Ramos (cell line): Measurements from ENCODE around the gene GPR3.
"Not testable (repeated sequence)": the region's sequence is repeated elsewhere in the genome, so short reads cannot be mapped to it uniquely, and the experiment has no call there.

ENCODE experiments used
- in situ Hi-C: fragments of 300-500 bp; cut with MboI; formaldehyde crosslinking; loops from one replicate; pipeline ENCODE4 v1.14.3; 2022; ENCODE audit warnings: low sequenced_read_pairs; ENCODE audit not compliant: unreplicated experiment

GPR3 gene

DNA sequence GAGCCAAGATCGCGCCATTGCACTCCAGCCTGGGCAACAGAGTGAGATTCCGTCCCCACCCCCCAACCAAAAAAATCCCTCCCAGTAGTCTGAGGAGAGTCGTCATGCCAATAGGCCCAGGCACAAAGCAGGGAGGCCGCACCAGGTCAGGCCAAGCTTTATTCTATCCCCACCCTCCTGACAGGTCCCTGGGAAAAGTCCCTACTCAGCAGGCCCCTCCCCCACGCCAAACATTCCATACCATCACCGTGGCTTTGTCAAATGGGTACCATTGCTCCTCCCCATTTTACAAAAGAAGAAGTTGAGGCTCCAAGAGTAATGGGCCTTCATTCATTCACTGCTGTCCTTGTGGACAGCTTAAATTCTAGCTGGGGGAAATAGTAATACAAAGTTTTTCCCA, 5.3 kb downstream of the GPR3 start:
- in situ Hi-C loops = no loop called here

DNA sequence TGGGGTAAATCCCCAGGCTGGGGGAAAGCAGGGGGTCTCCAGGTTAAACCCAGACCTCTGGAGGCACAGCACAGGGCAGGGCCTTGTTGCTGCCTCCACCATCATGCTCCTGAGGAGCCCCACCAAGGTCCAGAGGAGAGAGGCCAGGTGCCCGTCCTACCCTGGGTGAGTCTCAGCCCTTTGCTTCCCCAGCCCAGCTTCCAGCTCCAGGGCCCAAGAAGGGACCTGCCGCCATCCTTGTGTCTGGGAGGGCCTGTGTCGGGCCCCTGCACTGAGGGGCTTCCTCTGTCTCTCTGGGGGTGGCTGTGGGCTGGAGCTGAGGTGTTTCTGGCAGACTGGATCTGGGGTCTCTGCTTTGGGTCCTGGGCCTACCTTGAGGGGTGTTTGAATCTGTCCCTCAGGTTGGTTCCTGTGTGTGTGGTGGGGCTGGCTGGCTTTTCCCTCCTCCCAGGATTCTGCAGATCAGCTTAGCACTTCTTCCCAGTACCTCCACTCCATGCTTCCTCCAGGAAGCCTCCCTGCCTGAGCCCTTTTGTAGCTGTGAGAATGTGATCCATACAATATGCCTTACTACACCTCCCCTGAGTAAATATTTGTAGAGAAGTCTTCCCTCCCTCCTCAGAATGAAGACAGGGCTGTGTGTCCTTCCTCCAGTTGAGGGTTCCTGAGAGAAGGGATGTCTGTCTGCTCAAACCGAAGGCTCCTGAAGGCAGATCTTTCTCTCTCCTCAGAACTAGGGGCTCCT, 6.2 kb downstream of the GPR3 start:
- in situ Hi-C loops = no loop called here

DNA sequence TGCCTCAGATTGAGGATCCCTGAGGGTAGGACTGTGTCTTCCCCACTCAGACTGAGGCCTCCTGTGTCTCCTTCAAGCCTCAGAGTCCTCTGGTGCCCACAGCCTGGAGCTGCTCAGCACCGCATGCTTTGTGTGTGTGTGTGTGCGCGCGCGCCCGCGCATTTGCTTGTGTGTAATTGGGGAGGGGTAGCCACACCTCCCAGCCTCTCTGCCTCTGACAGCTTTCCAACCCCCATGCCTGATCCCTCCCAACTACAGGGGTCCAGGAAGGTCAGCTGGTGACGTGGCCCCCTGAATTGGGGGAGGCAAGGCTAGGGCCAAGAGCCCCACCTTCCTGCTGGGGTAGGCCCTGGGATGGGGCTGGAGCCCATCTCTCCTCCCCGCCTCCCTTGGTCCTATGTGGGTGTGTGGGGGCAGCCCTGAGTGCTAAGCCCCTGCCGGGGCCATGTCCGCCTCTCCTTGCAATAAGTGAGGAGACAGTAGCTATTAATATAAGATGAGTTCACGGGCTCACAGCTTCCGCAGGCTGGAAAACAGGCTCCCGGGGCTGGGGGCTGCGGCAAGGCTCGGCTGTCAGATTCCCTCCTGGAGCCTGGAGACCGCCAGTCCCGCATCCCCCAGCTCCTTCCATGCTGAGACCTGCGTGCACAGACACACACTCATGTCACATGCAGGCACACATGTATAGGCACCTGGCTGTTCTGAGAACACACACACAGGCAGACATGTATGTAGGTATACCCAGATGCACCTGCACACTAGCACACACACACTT, 7.0 kb downstream of the GPR3 start:
- in situ Hi-C loops = no loop called here

DNA sequence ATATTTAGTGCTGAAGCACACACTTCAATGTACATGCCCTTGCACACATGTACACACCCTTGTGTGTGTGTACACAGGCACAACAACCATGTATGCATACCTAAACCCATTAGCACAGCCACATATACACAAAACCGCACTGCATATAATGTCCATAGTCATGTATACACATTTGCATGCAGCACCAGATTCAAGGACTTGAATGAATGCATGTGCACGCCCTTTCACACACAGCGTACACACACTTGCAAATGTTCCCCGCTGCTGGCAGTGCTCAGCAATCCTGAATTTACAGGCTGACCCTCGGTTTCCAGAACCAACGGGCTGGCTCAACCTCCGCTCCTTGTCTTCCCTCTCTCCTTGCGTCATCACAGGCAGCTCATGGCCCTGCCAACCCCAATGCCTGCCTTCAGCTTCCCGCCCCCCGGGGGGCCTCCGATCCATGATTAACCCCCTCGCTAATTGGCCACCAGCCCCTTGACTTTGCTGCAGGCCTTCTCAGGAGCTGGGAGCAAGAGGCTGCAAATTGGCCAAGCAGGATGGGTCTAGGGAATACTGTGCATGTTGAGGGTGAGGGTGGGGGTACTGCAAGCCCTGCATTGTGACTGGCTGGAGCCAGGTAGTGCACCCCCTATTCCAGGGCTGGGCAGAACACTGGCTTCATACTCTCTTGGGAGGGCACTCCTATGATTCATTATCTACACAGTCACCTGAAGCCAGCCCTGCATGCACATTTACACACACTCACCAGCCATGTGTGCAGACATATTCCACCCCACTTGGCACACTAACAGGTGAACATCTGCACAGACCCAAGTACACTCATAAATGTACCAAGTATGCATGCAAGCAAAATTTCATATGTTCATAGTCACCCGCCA, 7.9 kb downstream of the GPR3 start:
- in situ Hi-C loops = no loop called here

DNA sequence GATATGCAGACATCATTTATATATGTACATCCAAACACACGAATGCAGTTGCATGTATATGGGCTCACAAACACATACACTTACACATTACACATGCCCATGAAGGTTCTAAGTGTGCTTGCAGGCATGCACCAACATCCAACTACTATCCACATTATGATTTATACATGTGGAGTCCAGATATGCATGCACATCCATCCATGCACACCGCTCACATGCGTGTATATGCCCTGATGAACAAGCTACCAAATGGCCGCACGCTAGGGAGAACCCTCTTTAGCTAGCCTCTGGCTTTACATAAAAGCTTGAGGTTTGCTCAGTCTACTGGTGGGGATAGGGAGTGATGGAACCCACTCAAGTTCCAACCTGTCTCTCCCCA, 8.5 kb downstream of the GPR3 start:
- in situ Hi-C loops = no loop called here

DNA sequence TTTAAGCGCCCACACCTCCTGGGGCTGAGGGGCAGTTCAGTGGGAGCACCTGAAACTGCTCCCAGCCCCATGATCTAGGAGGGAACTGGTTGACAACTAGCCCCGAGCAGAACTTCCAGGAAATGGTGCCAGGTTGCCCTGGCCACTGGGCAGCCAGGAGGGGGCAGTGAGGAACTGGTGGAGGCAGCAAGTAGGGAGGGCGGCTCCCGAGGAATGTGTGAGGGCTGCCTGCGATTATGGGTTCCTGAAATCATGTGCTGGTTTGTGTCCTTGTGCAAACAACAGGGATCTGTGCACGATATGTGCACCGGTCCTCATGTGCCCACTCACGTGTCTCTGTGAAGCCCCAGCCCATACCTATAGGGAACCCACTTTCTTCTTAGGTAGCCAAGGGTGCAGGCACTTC, 9.9 kb downstream of the GPR3 start:
- in situ Hi-C loops = no loop called here

DNA sequence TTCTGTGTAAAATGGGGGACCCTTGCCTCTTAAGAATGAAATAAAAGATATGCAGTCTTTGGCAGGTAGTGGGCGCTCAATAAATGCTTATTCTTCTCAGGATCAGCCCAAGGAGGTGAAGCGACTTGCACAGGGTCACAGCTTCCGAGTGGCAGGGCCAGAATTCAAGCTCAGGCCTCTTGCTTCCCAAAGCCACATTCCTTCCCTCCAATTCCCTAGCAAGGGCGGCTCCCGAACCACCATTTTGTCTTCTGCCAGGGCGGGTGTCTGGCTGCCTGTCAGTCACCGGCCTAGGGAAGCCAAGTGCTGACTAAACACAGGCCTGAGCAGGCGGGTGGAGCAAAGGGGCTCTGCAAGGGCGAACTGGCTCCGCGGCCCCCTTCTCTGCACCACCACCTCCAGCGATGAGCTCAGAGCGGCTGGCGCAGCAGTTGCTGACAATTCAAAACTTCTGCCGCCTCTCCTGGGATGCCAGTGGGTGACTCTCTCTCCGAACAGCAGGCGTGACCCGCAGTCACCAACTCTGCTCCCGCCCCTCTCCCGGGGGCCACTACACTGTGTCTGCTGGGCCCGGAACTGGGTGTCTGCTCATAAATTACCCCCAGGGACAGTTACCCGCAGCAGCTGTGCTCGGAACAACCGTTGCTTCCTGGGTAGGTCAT, 10.8 kb downstream of the GPR3 start:
- in situ Hi-C loops = no loop called here

DNA sequence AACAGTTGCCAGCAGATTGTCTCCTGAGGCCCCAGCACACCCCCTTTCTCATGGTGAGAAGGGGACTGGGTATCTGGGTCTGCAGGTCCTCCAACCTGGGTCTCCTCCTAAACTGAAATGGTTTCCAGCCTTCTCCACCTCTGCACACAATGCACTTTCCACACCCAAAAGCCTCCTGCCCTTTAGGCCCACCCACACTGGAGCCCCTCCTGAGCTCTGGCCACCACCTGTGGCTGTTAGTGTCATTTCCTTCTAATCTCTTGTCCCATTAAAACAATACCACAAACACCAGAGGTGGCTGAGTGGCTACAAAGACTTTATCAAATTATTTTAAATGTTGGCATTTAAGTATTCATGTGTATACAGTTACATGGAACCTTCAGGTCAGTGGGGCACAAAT, 11.5 kb downstream of the GPR3 start:
- in situ Hi-C loops = no loop called here

DNA sequence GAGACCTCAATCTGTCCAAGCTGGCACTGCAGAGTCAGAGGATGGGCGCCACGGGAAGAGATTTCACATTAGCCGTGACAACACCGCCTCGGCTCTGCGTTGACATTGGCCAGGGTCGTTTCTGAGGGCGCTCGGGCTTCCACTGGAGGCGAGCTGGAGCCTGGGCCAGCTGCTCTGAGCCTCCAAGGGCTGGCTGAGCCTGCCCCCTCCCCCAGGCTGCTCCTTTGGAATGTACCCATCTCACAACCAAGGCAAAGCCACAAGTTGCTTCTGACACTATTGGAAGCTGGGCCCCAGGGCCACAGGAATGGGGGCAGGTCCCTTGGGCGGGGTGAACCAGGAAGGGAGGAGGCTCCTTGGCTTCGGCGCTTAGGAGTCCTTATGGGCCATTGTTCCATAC, 12.7 kb downstream of the GPR3 start:
- in situ Hi-C loops = no loop called here

DNA sequence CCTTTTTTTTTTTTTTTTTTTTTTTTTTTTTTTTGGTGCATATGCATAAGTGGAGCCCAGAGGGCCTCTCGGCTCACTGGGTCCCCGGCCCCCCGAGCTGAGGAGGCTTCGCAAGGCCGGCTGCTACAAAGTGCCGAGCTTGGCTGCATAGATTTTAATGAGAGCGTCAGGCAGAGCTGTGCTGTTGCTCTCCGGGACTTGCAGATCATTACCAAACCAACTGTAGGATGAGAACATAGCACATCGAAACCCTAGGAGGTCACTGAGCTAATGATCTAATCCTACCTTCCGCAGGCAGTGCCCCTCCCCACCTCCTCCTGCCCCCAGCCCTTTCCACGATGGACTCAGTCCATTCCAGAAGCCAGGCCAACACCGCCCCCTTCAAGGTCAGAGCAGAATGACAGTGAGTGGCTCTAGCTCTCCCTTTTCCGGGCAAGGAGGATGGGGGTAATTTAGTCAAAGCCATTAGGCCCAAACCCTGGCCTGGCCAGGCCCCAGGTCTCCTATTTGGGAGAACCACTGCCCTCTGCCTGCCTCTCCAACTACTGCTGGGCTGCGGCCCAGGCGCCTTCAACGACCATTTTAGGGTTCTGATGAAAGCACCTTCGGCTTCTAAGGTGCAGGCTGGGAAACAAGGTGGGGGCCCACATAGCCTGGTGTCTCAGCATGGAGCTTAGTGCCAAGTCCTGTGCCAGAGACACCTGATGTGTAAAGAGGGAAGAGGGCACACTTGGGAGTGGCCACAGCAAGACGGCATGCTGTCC, 13.4 kb downstream of the GPR3 start:
- in situ Hi-C loops = not testable (repeated sequence)

DNA sequence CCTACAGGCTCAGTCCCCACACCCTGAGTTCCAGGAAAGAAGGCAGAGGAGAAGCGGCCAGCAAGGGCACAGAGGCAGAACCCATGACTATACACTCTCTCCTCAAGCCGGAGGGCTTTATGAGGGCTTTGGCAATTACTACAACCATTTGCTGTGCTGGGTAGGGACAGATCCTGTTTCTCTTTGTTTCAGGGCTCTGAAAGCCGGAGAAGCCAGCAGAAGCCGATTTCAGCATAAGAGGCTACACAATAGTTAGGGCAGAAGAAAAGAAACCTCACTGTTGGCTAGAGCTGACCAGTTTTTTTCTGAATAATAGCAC, 13.9 kb downstream of the GPR3 start:
- in situ Hi-C loops = no loop called here

DNA sequence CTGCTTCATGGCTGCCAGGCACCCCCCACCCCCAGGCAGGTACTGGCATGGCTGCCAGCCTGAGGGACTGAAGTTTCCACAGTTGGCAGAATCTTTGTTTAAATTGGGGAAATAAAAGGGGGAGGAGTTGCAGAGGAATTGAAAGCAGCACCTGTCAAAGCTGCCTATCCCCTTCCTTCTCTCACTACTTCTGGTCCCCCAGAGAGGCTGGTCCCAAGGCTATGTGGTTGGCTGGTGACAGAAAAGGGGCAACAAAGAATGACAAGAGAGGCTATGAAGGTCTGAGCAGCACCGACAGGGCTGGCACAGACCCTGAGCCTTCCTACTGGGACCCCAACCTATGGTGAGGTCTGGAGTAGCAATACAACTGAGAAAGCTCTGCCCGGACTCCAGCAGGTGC, 14.4 kb downstream of the GPR3 start:
- in situ Hi-C loops = not testable (repeated sequence)

DNA sequence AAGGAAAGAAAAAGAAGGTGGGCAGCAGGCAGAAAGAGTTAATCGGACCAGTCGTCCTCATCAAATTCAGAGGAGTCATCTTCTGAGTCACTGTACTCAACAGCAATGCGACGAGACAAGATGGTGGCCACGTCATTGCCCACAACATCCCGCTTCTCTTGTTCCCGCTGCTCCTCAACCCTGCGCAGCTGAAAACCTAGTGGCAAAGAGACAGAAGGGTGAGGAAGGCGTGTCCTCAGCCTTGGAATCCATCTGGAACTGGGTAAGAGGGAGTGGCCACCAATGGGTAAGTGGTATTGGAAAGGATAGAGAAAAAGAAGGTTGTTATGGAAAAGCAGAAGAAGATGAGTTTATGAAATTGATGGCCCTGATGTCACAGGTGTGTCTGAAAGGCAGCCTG, 15.7 kb downstream of the GPR3 start:
- in situ Hi-C loops = no loop called here

DNA sequence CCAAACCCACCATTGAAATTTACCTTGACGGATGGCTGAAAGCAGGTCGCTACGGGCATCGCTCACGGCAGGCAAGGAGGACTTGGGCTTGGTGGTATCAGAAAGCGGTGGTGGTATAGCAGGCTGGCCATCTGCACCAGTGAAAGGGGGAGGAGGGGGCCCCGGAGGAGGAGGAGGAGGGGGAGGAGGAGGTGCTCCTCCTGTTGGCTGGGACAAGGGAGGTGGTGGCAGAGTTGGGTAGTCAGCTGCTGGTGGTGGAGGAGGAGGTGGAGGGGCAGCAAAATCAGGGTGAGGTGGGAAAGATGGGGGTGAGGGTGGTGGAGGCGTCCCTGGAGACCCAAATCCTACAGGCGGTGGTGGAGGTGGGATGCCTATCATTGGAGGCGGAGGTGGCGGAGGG, 17.2 kb downstream of the GPR3 start:
- in situ Hi-C loops = no loop called here

DNA sequence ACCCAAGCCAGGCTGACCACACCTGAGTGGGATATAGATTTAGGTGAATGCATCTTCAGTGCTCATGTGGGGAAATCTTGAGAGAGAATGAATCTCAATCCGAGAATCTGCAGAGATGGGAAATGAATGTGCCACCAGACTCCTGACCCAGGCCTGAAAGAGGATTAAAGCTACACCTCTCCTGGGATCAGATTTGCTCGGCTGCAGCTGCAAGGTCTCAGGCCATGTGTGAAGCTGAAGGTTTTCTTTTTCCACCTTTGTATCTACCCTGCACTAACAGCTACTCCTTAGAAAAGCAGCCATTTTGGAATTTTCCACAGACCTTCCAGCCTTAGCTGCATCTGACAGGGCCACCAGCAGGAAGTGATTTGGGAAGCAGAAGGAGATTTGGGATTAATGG, 18.3 kb downstream of the GPR3 start:
- in situ Hi-C loops = no loop called here

DNA sequence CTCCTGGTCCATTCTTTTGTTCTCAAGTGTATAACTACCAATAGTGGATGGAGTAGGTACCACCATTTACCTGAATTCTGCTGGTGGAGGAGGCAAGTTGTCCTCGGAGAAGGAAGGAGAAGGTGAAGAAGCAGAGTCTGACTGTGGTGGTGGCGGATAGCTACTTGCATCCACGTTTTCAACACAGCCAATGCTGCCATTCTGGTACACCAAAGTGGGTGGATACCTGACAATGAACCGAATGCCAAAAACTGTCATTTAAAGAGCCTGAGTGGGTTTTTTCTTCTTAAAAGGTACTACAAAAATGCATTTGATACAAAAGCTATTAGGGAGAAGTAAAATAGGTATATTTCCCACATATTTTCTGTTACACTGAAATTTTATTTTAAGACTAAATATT, 20.1 kb downstream of the GPR3 start:
- in situ Hi-C loops = no loop called here

DNA sequence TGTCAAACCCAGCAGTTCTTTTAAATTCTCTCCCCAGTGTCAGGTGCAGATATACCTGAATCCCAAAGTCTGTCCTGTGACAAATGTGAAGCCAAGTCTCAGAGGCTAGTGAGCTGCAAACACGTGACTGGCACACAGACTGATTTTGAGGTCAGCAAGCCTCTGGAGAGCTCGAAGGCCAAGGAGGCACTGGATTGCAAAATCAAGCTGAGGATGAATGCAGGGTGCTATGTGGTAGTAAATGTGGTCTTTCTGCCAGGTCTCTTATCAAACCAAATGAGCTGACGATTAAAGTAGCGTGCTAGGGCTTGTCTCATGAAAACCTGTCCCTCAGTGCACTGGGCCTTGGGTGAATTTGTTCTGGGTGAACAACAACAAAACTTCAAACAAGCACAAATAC, 20.6 kb downstream of the GPR3 start:
- in situ Hi-C loops = no loop called here

DNA sequence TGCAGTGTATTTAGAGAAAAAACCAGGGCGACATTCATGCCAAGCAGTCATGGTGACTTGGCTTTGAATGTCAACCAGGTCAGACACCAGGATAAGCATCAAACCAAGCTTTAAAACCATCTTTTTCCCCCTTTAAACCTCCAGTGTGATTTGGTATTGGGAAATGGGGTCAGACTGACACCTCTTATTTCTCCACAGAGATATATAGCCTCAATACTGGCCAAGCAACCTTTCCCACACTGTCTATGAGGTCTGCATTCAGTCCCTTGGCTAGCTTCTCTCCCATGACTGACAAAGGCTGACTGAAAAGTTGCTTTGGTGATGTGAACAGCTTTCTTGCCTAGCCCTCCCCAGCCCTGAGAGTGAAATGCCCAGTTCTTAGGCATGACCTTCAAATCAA, 21.7 kb downstream of the GPR3 start:
- in situ Hi-C loops = no loop called here

DNA sequence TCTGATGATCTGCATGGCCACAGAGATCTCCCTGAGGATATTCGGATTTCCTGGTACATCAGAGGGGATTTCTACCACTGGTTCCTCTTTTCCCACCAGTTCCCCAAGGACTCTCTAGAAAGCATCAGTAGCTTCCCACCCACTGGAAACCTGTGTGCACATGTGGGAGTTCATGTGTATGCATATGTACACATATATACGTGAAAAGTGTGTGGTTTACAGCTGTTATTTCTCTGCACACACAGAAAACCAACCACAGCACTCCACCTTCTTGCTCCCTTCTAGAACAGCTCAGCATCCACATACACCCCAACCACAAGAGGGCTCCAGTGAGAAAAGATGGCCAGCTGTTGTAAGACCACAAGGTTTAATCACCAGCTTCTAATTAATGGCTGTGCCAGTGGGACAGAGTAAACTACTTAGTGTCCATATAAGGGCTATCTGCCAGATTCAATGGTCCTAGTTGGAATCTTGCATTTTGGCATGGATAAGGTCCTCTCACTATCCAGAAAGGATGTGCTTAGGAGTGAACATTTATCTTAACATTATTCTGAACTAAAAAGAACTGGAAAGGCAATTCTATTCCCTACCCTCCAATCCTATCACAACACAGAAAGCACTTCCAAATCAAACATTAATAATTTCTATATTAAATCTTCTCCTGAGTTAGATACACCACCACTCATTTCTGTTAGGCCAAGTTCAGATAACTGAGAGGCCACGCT, 24.1 kb downstream of the GPR3 start:
- in situ Hi-C loops = no loop called here
